HG03025 (cell line): ENCODE results near the gene OVAAL.

Source experiments
- ATAC-seq: cut with Tn5 transposase; IDR thresholded peaks from one replicate; pipeline ENCODE4 v1.9.1; 2021; ENCODE audit warnings: mild to moderate bottlenecking, moderate library complexity; ENCODE audit not compliant: unreplicated experiment, low FRiP score

Gene OVAAL

GRCh38 chr1:180567654-180568053 lies 8.9 kb downstream of the OVAAL start:
- ATAC-seq, result no peak

DNA sequence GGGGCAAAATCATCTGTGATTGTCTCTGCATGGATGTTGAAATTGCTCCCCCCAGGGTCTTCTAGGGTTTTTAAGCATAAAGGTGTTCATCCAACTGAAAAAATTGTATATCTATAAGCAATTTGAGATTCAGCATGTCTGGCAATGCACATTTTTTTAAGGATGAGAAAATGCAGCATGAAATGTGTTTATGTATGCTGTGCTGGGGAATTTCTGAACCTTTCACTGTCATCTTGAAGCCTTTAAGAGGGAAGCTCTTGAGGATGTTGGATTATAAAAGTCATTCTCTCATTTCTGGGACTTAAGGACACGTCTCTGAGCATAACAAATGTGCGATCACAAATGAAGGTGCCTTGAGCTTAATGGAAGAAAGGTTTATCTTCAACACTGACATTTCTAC lies 9.4 kb downstream of the OVAAL start:
- no peak for ATAC-seq

DNA sequence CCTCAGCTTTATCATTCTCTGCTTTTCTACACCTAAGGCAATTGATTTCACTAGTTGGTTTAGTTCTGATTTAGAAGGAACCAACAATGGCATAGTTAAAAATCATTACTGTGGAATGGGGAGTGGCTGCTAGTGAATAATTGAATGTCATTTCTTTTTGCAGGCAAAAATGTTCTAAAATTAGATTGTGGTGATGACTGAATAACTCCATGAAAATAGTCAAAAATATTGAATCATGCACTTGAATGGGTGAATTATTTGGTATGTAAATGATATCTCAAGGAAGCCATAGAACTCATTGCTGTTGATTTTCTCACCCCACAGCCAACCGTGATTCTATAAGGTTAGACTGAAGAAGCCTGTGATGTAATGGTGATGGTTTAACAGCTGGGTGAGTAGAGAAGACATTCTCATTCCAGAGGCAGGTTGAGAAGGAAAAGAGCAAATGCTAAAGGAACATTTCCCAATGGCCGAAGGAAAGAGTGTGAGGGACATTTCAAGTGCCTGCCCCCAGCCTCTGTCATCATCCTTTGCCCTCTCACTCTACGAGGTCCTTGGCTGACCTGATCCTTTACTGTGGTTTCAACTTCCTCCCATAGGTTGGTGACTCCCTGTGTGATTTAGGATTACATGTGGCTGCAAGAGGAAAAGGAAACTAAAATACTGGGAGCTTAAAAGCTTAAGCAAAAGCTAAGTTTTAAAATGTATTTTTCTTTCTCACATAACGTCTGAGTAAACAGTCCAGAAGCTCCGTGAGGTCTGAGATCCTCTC lies 12.5 kb downstream of the OVAAL start:
- no peak for ATAC-seq

DNA sequence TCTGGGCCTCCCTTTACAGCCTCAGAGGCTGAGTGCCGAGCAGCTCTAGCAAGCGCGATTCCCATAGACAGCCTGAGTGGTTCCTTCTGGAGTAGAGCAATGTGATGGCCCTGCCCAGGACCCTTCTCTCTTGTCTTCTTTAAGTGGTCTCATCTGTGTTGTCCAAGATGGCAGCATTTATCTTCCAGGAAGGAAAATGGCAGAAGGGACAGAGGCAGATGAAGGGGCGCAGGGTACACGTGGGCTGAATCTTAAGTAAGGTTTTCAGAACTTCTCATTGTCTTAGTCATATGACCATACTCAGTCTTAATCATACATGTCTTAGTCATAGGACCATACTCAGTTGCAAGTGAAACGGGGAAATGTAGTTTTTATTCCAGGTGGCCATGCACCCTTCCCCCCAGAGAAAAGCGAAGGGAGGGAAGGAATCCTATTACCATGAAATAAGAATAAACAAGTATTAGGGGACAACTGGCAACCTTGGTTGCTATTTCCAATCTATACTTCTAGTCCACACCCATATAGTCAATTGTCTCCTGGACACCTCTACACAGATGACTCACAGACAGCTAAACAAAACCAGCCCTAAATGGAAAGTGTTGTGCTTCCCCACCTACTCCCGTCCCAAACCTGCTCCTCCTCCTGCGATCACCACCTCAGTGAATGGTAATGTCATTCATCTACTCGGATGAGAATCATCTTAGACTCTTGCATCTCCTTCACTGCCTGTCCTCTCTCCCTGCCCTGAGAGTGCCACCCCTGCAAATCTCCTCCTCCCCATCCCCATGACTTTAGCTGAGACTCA lies 13.3 kb downstream of the OVAAL start:
- ATAC-seq, result no peak

- ATAC-seq, result no peak
Observed at GRCh38 chr1:180572760-180573159, 14.0 kb downstream of the OVAAL start.

DNA sequence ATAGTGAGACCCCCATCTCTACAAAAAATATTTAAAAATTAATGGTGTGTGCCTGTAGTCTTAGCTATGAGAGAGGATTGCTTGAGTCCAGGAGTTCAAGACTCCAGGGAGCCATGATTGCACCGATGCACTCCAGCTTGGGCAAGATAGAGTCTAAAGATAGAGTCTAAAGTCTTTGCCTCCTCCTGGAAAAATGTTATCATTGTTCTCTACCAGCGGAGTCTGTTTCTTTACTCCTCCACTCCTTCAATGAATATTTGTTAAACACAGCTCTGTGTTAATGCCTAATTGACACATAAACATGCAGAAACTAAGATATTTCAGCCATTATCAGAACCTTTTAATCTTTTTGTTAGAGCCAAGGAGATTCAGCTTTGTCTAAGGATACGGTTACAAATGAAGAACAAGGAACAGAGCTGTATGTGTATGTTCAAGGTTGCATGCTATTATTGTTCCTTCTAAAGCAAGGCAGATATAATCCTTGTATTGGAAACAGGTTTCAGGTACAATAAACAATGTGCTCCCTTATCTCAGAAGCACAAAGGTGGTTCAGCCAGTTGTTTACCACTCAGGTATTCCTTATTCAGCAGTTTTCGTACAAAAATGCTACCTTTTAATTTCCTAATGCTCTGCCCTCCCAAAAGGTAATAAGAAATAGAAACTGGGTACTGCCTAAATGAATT lies 15.4 kb downstream of the OVAAL start:
- no peak for ATAC-seq

DNA sequence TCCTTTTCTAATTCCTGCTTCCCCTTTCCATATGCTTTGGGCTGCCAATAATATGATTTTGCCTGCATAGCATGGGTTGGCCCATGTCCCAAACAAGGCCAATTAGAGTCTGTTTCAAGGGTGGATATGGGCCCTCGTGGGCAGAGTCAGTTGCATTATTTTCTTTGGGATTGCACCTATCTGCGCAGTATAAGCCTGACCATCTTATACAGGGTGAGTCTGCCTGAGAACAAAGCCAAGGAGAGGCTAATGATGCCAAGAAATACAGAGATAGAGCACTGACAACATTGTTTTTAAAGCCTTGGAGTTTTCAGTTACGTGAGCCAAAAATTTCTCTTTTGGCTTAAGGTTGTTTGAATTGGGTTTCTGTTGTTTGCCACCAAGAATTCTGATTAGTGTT lies 18.6 kb downstream of the OVAAL start:
- ATAC-seq, result no peak

DNA sequence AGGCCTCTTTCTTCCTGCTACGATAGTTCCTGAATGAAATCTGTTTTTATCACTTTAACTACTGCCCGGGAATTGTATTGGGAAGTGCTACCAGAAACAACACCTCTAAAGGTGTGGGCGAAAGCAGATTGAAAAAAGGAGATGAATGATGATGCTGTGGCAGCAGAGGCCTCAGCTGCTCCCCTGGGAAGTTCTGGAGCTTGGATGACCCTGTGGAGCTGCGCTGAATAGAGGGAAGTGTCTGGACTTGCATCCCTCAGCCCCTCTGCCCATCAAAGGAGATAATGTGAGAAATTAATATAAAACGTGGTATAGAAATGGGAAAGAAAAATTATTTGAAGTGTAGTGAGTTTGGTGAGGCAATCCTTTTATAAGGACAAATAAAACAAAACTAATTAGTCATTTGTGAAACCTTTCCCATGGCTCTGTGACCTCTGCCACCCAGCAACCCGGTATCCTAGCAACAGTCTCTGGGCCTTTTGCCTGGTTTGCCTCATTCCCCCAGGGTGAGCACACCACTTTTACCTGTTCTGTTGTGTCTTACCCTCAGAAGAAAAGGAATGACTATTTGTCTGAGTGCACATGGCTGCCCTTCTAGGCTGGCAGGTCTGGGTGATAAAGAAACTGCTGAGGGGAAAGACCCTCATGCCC lies 21.3 kb downstream of the OVAAL start:
- no peak for ATAC-seq

- no peak for ATAC-seq
Observed at GRCh38 chr1:180581635-180582039, 22.9 kb downstream of the OVAAL start.

GRCh38 chr1:180584869-180585268 lies 26.1 kb downstream of the OVAAL start:
- ATAC-seq, result no peak

- no peak for ATAC-seq
Observed at GRCh38 chr1:180585994-180586359, 27.2 kb downstream of the OVAAL start.

DNA sequence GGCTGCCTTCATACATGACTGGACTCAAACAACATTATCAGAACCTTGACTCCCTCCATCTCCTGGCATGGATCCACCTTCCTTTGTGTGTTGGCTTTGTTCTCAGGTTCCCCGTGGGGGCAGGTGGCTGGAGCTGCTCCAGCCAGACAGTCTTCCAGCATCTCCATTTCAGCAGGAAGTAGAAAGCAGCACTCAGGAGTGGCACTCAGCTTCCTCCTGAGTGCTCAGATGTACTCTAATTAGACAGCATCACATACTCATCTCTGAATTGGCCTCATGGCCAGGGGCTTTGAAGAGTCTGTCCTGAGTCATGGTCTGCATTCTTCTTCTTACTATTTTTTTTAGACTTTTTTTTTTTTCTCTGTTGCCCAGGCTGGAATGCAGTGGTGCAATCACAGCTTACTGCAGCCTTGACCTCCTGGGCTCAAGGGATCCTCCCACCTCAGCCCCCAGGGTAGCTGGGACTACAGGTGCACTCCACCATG lies 27.9 kb downstream of the OVAAL start:
- ATAC-seq, result no peak

- no peak for ATAC-seq
Observed at GRCh38 chr1:180588121-180588520, 29.4 kb downstream of the OVAAL start.

DNA sequence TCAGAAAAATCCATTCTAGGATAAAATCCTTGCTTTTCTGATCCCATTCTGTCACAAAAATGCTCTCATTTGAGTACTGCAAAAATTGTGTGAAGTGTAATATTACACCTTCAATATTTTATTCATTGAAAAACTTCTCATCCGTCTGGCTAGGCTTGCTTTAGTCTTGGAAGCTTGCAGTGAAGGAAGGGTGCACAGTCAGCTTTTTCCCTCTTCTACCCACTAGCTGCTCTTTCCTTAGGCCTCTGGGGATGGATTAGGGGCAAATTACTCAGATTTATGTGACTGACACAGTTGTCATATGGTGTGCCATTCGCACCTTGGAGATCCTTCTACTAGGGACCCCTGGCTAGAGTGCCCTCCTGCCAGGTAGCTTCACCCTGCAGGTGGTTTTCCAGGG lies 32.1 kb downstream of the OVAAL start:
- no peak for ATAC-seq

DNA sequence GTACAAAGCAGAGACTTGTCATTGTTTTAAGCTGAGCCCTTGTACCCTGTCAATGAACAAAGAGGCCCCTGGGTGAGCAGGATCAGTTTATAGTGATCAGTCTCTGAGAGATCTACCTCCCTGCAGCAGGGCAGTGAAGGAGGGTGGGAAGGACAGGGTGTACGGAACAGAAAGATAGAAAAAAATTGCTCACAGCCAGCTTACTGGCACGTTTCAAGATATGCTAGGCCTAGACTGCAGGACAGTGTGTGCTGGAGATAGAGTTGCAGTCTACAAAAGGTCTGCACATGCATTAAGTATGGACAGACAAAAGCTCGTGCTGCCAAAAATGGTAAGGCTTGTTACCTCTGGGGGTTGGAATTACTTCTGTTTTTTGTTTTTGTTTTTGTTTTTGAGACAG lies 34.6 kb downstream of the OVAAL start:
- ATAC-seq, result no peak

DNA sequence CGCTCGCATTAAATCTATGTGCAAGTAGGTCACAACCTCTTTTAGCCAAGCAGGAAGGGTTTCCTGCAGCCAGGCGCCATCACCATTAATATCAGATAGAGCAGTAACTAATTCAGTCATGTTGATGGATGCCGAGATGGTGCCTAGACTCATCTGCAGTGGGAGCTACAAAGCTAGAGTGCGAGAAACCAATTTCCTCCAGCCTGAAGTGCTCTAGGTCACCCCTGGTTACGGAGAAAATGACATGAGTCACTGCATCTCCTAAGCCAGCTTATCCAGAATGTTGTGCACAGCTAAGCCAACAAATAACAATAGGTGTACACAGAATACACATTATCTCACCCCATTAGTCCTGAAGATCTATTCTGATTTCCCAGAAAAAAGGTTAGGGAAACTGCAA lies 36.0 kb downstream of the OVAAL start:
- ATAC-seq, result no peak

DNA sequence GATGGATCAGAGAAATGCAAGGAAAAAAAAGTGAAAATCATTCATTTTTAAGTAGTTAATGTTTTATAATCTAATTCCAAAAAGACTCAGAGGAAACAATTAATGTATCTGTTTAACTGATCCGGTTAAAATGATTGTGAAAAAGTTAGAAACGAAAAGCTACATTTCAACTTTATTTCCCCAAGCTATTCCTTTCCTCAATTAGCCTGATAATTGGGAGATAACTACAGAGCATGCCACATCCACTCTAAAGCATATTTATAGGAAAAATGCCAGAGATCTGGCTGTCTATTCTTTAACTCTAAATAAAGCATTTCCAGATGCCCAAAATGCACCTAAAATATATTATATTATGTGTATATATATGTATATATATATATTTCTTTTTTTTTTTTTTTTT lies 37.2 kb downstream of the OVAAL start:
- no peak for ATAC-seq

- no peak for ATAC-seq
Observed at GRCh38 chr1:180597520-180597919, 38.8 kb downstream of the OVAAL start.

DNA sequence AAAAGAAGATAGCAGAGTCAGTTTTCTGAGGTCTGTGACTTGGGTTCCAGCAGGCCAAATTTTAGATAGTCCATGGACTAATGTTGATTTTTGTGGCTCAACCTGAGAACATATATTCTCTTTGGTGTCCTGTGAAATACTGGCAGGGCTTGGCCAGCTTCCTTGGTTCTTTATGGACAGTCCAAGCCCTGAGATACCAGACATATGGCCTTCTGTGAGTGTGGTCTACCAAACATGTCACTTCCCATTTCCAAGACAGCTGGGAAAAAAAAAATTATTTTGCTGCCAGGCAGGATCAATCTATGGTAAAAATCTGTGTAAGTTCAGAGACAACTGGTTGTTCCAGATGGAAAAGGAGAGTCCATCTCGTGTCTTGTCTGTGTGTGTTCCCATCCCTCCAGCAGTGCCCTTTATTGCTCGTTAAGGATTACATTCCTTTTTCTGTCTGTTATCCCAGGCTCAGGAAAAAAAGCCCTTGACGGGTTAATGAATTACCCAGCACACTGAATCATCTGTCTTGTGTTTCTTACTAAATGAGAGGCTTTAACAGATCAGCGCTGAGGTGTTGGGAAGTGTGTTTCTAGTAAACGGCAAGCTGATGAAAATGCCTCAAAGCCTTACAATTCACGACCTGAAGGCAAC lies 39.7 kb downstream of the OVAAL start:
- ATAC-seq, result no peak

GRCh38 chr1:180600343-180600742 lies 41.6 kb downstream of the OVAAL start:
- no peak for ATAC-seq
